ENCODE results near the gene ATG14. TPM values are rescaled to one million over a fixed set of nuclear protein-coding genes. Genes with fewer than 3 reads are reported as not detected.

Gene ATG14
- total and polyA plus RNA-seq, 4 experiments from 2014 or later, result 2.5 to 18.4 (median 13.3) TPM

DNA sequence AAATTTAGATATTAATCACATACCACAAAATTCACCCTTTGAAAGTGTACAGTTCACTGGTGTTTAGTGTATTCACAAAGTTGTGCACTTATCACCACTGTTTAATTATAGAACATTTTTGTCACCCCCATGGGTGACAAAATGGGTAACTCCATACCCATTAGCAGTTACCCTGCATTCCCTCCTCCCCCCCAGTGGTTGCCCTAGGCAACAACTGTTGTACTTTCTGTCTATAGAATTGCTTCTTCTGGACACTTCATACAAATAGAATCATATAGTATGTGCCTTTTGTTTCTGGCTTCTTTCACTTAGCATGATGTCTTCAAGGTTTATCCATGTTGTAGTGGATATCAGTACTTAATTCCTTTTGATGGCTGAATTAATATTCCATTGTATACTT lies 87.7 kb downstream of the ATG14 start:
- Histone ChIP-seq H3K4me3 (ENCODE audit: low read length in 2 of 2) (no peak overlapping the region), H3K4me1 (ENCODE audit: insufficient read depth, low read length) (peaks cover 30% of the 10 kb centered on the region), H3K9me3 (ENCODE audit: control insufficient read depth in 1 of 2, low read length in 2 of 2) (no peaks in the 10 kb centered on the region), H3K27me3 (ENCODE audit: insufficient read depth, low read length) (no peaks in the 10 kb centered on the region), H3K36me3 (ENCODE audit: insufficient read depth, low read length) (no peaks in the 10 kb centered on the region), H3K27ac (ENCODE audit: low read depth, low read length) (no peak overlapping the region)
- ChIA-PET CTCF (ENCODE audit: partially characterized antibody) (interaction anchor here (0.7 to 0.9 kb wide), 2 partner anchors 8 to 58 kb away, joined by 3 read pairs; no protein-coding TSS in a partner anchor), POLR2A (ENCODE audit: partially characterized antibody) (no interaction called here)
- no peak for DNase-seq
- Mint-ChIP-seq H3K27me3 (no peaks in the 10 kb centered on the region), H3K36me3 (peaks cover 10 to 11% of the 10 kb centered on the region in 2 donors), H3K9me3 (no peaks in the 10 kb centered on the region), H3K4me3 (no peak overlapping the region), H3K4me1 (peaks cover 17 to 43% (median 28%) of the 10 kb centered on the region in 4 donors), H3K27ac (peak overlapping the region in 6 of 7 donors; percentile 24 to 84 (median 48))
- intact Hi-C loops (cut with micrococcal nuclease), result no loop called here

DNA sequence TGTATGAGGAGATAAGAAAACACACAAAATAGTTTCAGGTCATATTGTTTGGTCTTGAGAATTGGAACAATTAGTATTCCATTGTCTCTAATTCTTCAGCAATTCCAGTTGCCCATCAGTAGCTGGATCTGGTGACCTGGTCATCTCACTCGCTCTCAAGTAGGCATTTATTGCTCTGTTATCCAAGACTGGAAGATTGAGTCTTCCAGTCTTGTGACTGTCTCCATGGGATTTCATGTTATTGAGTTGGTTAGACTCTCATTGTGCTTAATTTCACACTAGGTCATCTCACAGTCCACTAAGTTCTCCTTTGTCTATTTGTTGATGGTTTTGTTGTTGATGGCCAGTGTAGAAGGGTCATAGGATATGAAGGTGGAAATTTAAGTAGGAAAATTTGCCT lies 92.9 kb downstream of the ATG14 start:
- no peak overlapping the region for H3K4me3 ChIP-seq (ENCODE audit: low read length in 2 of 2)
- Mint-ChIP-seq H3K27ac (no peak overlapping the region), H3K9me3 (peaks cover 0 to 1% (median 0%) of the 10 kb centered on the region in 8 donors), H3K4me1 (peaks cover 10 to 15% (median 13%) of the 10 kb centered on the region in 4 donors), H3K27me3 (no peaks in the 10 kb centered on the region), H3K36me3 (peaks cover 26 to 31% of the 10 kb centered on the region in 2 donors), H3K4me3 (no peak overlapping the region)
- ChIA-PET POLR2A (ENCODE audit: partially characterized antibody) (no interaction called here), CTCF (ENCODE audit: partially characterized antibody) (interaction anchor here (1.0 to 1.4 kb wide), 2 partner anchors 36 to 49 kb away, joined by 3 read pairs; no protein-coding TSS in a partner anchor)
- DNase-seq, result no peak
- no peaks in the 10 kb centered on the region for H3K9me3 ChIP-seq (ENCODE audit: control insufficient read depth in 1 of 2, low read length in 2 of 2)
- H3K27ac ChIP-seq (ENCODE audit: low read depth, low read length), result no peak overlapping the region
- no peaks in the 10 kb centered on the region for H3K36me3 ChIP-seq (ENCODE audit: insufficient read depth, low read length)
- H3K27me3 ChIP-seq (ENCODE audit: insufficient read depth, low read length), result no peaks in the 10 kb centered on the region
- intact Hi-C loops (cut with micrococcal nuclease), result loop anchor here (5.0 kb wide), 1 partner anchor 34 kb away; no protein-coding TSS in a partner anchor
- H3K4me1 ChIP-seq (ENCODE audit: insufficient read depth, low read length), result no peaks in the 10 kb centered on the region

DNA sequence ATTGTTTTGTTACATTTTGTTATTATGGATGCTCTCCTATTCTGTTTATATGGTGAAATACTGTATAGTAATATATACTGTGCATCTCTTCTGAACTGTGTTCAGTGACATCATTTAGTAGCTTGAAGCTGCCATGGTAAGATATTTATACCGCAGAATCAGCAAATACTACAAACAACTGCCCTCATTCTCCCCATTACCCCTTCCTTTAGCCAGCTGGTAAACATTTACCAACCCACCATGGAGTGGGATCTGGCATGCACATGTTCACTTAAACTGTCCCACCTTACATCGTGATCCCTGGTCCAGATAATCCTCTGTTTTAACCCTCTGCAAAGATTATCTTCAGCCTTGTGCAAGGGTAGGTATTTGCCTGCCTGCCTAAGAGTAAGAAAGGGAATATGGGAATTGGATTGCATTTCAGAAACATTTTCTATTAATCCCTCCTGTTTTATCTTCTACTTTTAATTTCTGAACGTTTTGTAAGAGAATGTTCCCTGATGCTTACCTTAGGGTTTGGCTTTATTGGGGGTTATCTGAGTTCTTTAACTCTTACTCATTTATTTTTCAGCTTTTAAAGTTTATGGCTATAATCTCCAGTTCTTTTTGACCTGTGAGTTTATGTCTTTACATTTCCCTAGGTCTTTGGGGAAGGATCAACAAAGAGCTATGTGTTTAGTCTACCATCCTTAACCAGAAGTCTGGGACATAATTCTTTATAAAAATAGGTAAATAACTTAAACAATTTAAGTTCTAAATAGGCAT lies 93.9 kb downstream of the ATG14 start:
- H3K4me3 ChIP-seq (ENCODE audit: low read length in 2 of 2), result no peak overlapping the region
- ChIA-PET CTCF (ENCODE audit: partially characterized antibody) (interaction anchor here (1.4 to 2.2 kb wide), 5 partner anchors 15 to 48 kb away, joined by 3 to 7 read pairs (median 5); no protein-coding TSS in a partner anchor), POLR2A (ENCODE audit: partially characterized antibody) (no interaction called here)
- H3K27me3 ChIP-seq (ENCODE audit: insufficient read depth, low read length), result no peaks in the 10 kb centered on the region
- no peaks in the 10 kb centered on the region for H3K4me1 ChIP-seq (ENCODE audit: insufficient read depth, low read length)
- Mint-ChIP-seq H3K27ac (peak overlapping the region in 2 of 7 donors; percentile 53 to 68), H3K27me3 (no peaks in the 10 kb centered on the region), H3K4me3 (no peak overlapping the region), H3K36me3 (peaks cover 36 to 41% of the 10 kb centered on the region in 2 donors), H3K4me1 (peaks cover 10 to 20% (median 19%) of the 10 kb centered on the region in 4 donors), H3K9me3 (peaks cover 0 to 10% (median 7%) of the 10 kb centered on the region in 8 donors)
- DNase-seq, result no peak
- H3K36me3 ChIP-seq (ENCODE audit: insufficient read depth, low read length), result no peaks in the 10 kb centered on the region
- H3K27ac ChIP-seq (ENCODE audit: low read depth, low read length), result no peak overlapping the region
- intact Hi-C loops (cut with micrococcal nuclease), result loop anchor here (5.0 kb wide), 1 partner anchor 35 kb away; no protein-coding TSS in a partner anchor
- H3K9me3 ChIP-seq (ENCODE audit: control insufficient read depth in 1 of 2, low read length in 2 of 2), result peaks cover 0 to 2% of the 10 kb centered on the region in 2 donors

DNA sequence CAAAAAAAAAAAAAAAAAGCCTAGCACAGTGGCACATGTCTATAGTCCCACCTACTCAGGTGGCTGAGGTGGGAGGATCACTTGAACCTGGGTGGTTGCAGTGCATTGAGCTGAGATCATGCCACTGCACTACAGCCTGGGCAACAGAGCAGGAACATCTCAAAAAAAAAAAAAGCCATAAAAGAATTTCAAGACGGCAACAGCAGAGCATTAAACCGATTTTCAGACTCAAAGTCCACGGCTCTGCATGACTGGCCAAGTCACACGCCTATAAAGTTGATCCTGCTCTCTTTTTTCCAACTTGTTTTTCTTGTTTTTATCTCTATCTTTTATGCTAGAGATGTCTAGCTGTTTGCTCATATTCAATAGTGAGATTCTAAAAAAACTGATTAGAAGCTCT lies 95.1 kb downstream of the ATG14 start:
- intact Hi-C loops (cut with micrococcal nuclease), result loop anchor here (5.0 kb wide), 1 partner anchor 36 kb away; no protein-coding TSS in a partner anchor
- H3K27ac Mint-ChIP-seq, result no peak overlapping the region

More for the DNA sequence above, 95.1 kb downstream of the ATG14 start:
- no peaks in the 10 kb centered on the region for H3K27me3 ChIP-seq (ENCODE audit: insufficient read depth, low read length)
- H3K9me3 Mint-ChIP-seq, result peaks cover 0 to 14% (median 9%) of the 10 kb centered on the region in 8 donors
- H3K27ac ChIP-seq (ENCODE audit: low read depth, low read length), result no peak overlapping the region
- CTCF ChIA-PET (ENCODE audit: partially characterized antibody), result interaction anchor here (1.5 to 2.2 kb wide), 6 partner anchors 12 to 113 kb away, joined by 4 to 7 read pairs (median 6); no protein-coding TSS in a partner anchor
- peaks cover 3 to 4% of the 10 kb centered on the region in 2 donors for H3K9me3 ChIP-seq (ENCODE audit: control insufficient read depth in 1 of 2, low read length in 2 of 2)
- no peak overlapping the region for H3K4me3 ChIP-seq (ENCODE audit: low read length in 2 of 2)
- no peaks in the 10 kb centered on the region for H3K36me3 ChIP-seq (ENCODE audit: insufficient read depth, low read length)
- no peaks in the 10 kb centered on the region for H3K27me3 Mint-ChIP-seq
- POLR2A ChIA-PET (ENCODE audit: partially characterized antibody), result no interaction called here
- no peak for DNase-seq
- H3K4me1 ChIP-seq (ENCODE audit: insufficient read depth, low read length), result no peaks in the 10 kb centered on the region
- peaks cover 10 to 20% (median 19%) of the 10 kb centered on the region in 4 donors for H3K4me1 Mint-ChIP-seq
- peaks cover 39 to 46% of the 10 kb centered on the region in 2 donors for H3K36me3 Mint-ChIP-seq
- H3K4me3 Mint-ChIP-seq, result no peak overlapping the region

Other genes starting within 250 kb of the ATG14 start
- not detected for gene DLGAP5, start 220.2 kb downstream of the ATG14 start, total RNA-seq
- gene DLGAP5, start 220.2 kb downstream of the ATG14 start, polyA plus RNA-seq, result not detected
- 10 to 100 TPM; 42.1 to 43.6 TPM for gene FBXO34, start 140.4 kb downstream of the ATG14 start, total RNA-seq
- 10 to 100 TPM; 33.8 to 44.1 TPM for gene FBXO34, start 140.4 kb downstream of the ATG14 start, polyA plus RNA-seq
- gene TBPL2, start 28.8 kb upstream of the ATG14 start, total RNA-seq, result not detected
- not detected for gene TBPL2, start 28.8 kb upstream of the ATG14 start, polyA plus RNA-seq
- gene KTN1, start 168.4 kb upstream of the ATG14 start, total RNA-seq, result 100 to 1,000 TPM; 126 to 133 TPM
- 10 to 100 TPM; 15.7 to 61.8 TPM for gene KTN1, start 168.4 kb upstream of the ATG14 start, polyA plus RNA-seq